NT2/D1 (cell line): ENCODE measurements around the gene PLCL1.

ENCODE experiments used
- SUZ12 ChIP-seq: IDR thresholded peaks from 2 replicates; pipeline ENCODE4 v1.6.1; 2011; ENCODE audit not compliant: insufficient read length, insufficient read depth; ENCODE audit errors: extremely low read depth
- YY1 ChIP-seq: IDR thresholded peaks from 2 replicates; pipeline ENCODE4 v1.6.1; 2011; ENCODE audit not compliant: insufficient read length, insufficient read depth
- ZNF274 ChIP-seq: IDR thresholded peaks from 2 replicates; pipeline ENCODE4 v1.6.1; 2011; ENCODE audit warnings: mild to moderate bottlenecking, low read depth, low read length

DNA sequence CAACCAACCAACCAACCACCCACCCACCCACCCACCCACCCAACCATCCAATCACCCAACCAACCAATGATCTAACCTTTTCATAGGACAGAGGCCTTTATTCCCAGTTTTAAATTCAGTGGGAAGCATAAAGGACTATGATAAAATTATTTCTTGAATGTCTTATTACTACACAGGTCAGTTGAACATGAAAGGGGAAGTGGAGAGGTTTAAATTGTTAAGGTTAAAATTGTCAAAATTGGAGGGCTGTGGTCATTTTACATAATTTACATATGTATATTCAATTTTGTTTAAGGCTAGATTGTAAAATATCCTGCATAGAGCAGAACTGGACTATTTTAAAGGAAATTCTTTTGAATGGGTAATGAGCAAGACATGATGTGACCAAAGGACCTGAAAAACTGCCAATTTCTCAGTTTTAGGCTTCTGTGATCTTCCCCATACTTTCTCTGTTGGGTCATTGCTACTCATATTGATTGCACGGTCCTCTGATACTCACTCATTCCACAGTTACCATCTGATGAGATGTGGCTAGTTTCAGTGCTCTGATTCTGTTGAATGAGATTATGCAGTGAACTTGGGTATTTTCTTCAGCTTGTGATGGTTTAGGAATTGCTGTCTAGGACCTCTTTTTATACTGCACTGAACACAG lies 127.4 kb downstream of the PLCL1 start:
- TF ChIP-seq YY1 (no peak), SUZ12 (no peak), ZNF274 (no peak)
